Endothelial cell of umbilical vein (primary cell): ENCODE data around the gene GGA2. TPM values are rescaled to one million over a fixed set of nuclear protein-coding genes. Genes with fewer than 3 reads are reported as not detected.

Experiments
- BruUV-seq: library from RNA; stranded (reverse); fragments of 400-500 nt; replicated peaks from 2 replicates; lab custom pipeline; 2021; lab: Mats Ljungman, UMichigan
- CTCF ChIA-PET: fragments of 300-600, 350-600 bp; sonication (Branson Sonifier 250); formaldehyde crosslinking; loops from one replicate; lab custom pipeline; 2021; ENCODE audit warnings: antibody characterized with exemption, inconsistent platforms; lab: Charles Lee
- POLR2A ChIA-PET: fragments of 300-600, 350-600 bp; sonication (Branson Sonifier 250); formaldehyde crosslinking; loops from one replicate; lab custom pipeline; 2021; ENCODE audit warnings: antibody characterized with exemption, inconsistent platforms; lab: Charles Lee
- DNase-seq: peaks from one replicate; pipeline ENCODE4 v3.0.0-alpha.2; 2011; ENCODE audit warnings: low read depth, low spot score
- FAIRE-seq: peaks from 2 replicates; lab custom pipeline; 2011; peaks lifted over from hg19 to GRCh38; lab: Jason Lieb, UNC
- H2AFZ ChIP-seq: 2 replicates; pipeline ENCODE4 v1.6.0; 2012; ENCODE audit warnings: low read depth, low read length, control low read depth, inconsistent platforms
- H3K27ac ChIP-seq: 2 replicates; pipeline ENCODE4 v1.5.1; 2011; ENCODE audit warnings: low read depth, mild to moderate bottlenecking, control low read depth, low read length, moderate library complexity; ENCODE audit not compliant: insufficient read depth
- H3K27me3 ChIP-seq, 2 experiments: 2 replicates each; pipeline versions ENCODE4 v1.6.0 to v1.6.1; 2011; ENCODE audit warnings: low read length in 2 of 2, mixed read lengths in 1 of 2; ENCODE audit not compliant: control insufficient read depth in 2 of 2, insufficient read depth in 2 of 2
- H3K36me3 ChIP-seq, 2 experiments: 2 replicates in 1 of 2; 3 replicates in 1 of 2; pipeline ENCODE4 v1.5.1; 2011; ENCODE audit warnings: low read length in 2 of 2, mild to moderate bottlenecking in 1 of 2, moderate library complexity in 1 of 2; ENCODE audit not compliant: control insufficient read depth in 2 of 2, insufficient read depth in 2 of 2; ENCODE audit errors: extremely low read depth in 1 of 2
- H3K4me1 ChIP-seq: 3 replicates; pipeline ENCODE4 v1.5.1; 2011; ENCODE audit warnings: mild to moderate bottlenecking, low read length; ENCODE audit not compliant: control insufficient read depth, insufficient read depth; ENCODE audit errors: extremely low read depth
- H3K4me2 ChIP-seq: 2 replicates; pipeline ENCODE4 v1.6.1; 2011; ENCODE audit warnings: low read length, control low read depth, mixed read lengths; ENCODE audit not compliant: insufficient read depth
- H3K4me3 ChIP-seq, 3 experiments: fragments of 200-600 bp in 1 of 3; sonication (generic), shearing (Covaris generic) in 1 of 3; replicated peaks in 1 of 3; 2 replicates each; pipeline ENCODE4 v1.5.1; 2011 to 2016; ENCODE audit warnings: control low read depth in 3 of 3, low read length in 3 of 3, mild to moderate bottlenecking in 2 of 3, inconsistent platforms in 1 of 3, low read depth in 1 of 3, moderate library complexity in 1 of 3; ENCODE audit not compliant: insufficient read depth in 1 of 3
- H3K79me2 ChIP-seq: 2 replicates; pipeline ENCODE4 v1.6.0; 2012; ENCODE audit warnings: low read length, inconsistent platforms; ENCODE audit not compliant: control insufficient read depth, insufficient read depth
- H3K9ac ChIP-seq: replicated peaks from 2 replicates; pipeline ENCODE3; 2011; ENCODE audit warnings: low read length, control low read depth; ENCODE audit not compliant: insufficient read depth; ENCODE audit errors: extremely low read depth
- H3K9me1 ChIP-seq: replicated peaks from 3 replicates; pipeline ENCODE4 v1.6.0; 2011; ENCODE audit warnings: mild to moderate bottlenecking, low read length; ENCODE audit not compliant: control insufficient read depth, insufficient read depth; ENCODE audit errors: extremely low read depth
- H3K9me3 ChIP-seq: replicated peaks from 2 replicates; pipeline ENCODE4 v1.5.1; 2012; ENCODE audit warnings: low read length, inconsistent platforms; ENCODE audit not compliant: control insufficient read depth, insufficient read depth
- H4K20me1 ChIP-seq: replicated peaks from 2 replicates; pipeline ENCODE3; 2011; ENCODE audit warnings: mild to moderate bottlenecking, low read length; ENCODE audit not compliant: control insufficient read depth, insufficient read depth; ENCODE audit errors: extremely low read depth
- CTCF ChIP-seq, 2 donors: IDR thresholded peaks; 1 replicate in 1 of 2; 2 replicates in 1 of 2; pipeline ENCODE4 v1.5.1; 2011; ENCODE audit warnings: low read length in 2 of 2, mild to moderate bottlenecking in 2 of 2, moderate library complexity in 2 of 2, control low read depth in 1 of 2, inconsistent platforms in 1 of 2, low read depth in 1 of 2; ENCODE audit not compliant: insufficient read depth in 1 of 2; ENCODE audit errors: extremely low read depth in 1 of 2
- EZH2 ChIP-seq: IDR thresholded peaks from 2 replicates; pipeline ENCODE4 v1.6.1; 2012; ENCODE audit warnings: borderline replicate concordance, low read depth, mild to moderate bottlenecking, moderate library complexity, low read length, inconsistent platforms; ENCODE audit not compliant: severe bottlenecking
- FOS ChIP-seq: IDR thresholded peaks from 2 replicates; pipeline ENCODE4 v1.6.1; 2011; ENCODE audit warnings: mild to moderate bottlenecking, low read length, moderate library complexity, borderline replicate concordance; ENCODE audit not compliant: insufficient read depth
- GATA2 ChIP-seq: IDR thresholded peaks from 2 replicates; pipeline ENCODE4 v1.7.0; 2011; ENCODE audit warnings: low read depth, mild to moderate bottlenecking, moderate library complexity, mixed read lengths, low read length; ENCODE audit not compliant: insufficient read length, insufficient read depth
- JUN ChIP-seq: IDR thresholded peaks from 2 replicates; pipeline ENCODE4 v1.6.1; 2011; ENCODE audit warnings: borderline replicate concordance, low read depth; ENCODE audit not compliant: insufficient read length, insufficient read depth
- MAX ChIP-seq: IDR thresholded peaks from 2 replicates; pipeline ENCODE4 v1.6.1; 2011; ENCODE audit not compliant: insufficient read depth, insufficient read length
- MYC ChIP-seq: IDR thresholded peaks from one replicate; pipeline ENCODE4 v1.6.1; 2011; ENCODE audit warnings: mild to moderate bottlenecking, low read depth, low read length
- POLR2A ChIP-seq: IDR thresholded peaks from 2 replicates; pipeline ENCODE4 v1.6.1; 2012; ENCODE audit warnings: low read depth, mild to moderate bottlenecking, control low read depth, low read length
- POLR2AphosphoS5 ChIP-seq: IDR thresholded peaks from 2 replicates; pipeline ENCODE4 v1.6.1; 2012; ENCODE audit warnings: low read depth, mild to moderate bottlenecking, control low read depth, low read length, moderate library complexity; ENCODE audit not compliant: insufficient read depth
- dilution Hi-C: fragments of 300-500 bp; cut with MboI; formaldehyde crosslinking; loops from one replicate; pipeline ENCODE4 v1.15.0; 2019; ENCODE audit warnings: low sequenced_read_pairs; ENCODE audit not compliant: extremely low pct_ligation_motif_present
- intact Hi-C: fragments of 100-400 bp; cut with micrococcal nuclease; formaldehyde crosslinking; loops from one replicate; pipeline ENCODE4 v1.10.0; 2022
- polyA plus RNA-seq, 4 experiments: library from polyadenylated mRNA; depleted of rRNA in 3 of 4; stranded (reverse) in 3 of 4; unstranded in 1 of 4; fragments of >200 nt; gene quantifications; 2 replicates each; pipeline versions ENCODE4 v1.2.1 to v1.2.3, GENCODE V29; 2011 to 2012; ENCODE audit warnings: missing spikeins in 1 of 4
- total RNA-seq: library from RNA; stranded (reverse); gene quantifications from 2 replicates; pipeline ENCODE4 v1.2.3, GENCODE V29; 2021

Gene GGA2
- total and polyA plus RNA-seq, 2 donors (not counting 3 experiments of a cell fraction or from before 2014, with no cell fraction given) = 33.3 to 73.1 TPM

GRCh38 chr16:23500212-23500861, 10.0 kb downstream of the GGA2 start:
- Histone ChIP-seq H3K4me3 (no peak overlapping the region), H3K4me2 (no peak overlapping the region), H3K9me1 (no peaks in the 10 kb centered on the region), H3K27me3 (no peaks in the 10 kb centered on the region), H2AFZ (no peak overlapping the region), H3K36me3 (peaks cover under 1 to 3% of the 10 kb centered on the region in 2 experiments), H3K4me1 (peaks cover 27% of the 10 kb centered on the region), H3K79me2 (peaks cover 72% of the 10 kb centered on the region), H3K27ac (no peak overlapping the region), H3K9ac (no peak overlapping the region), H4K20me1 (peaks cover 2% of the 10 kb centered on the region), H3K9me3 (no peaks in the 10 kb centered on the region)
- POLR2A ChIA-PET = no interaction called here
- dilution Hi-C loops (no loop called here), intact Hi-C loops (no loop called here)
- TF ChIP-seq POLR2AphosphoS5 (no peak), CTCF (IDR thresholded peaks at IDR 0.05; ENCODE audit: extremely low read depth in 1 of 2, insufficient read depth in 1 of 2, low read depth in 1 of 2, low read length in 2 of 2) (no peak), POLR2A (no peak), JUN (no peak), MYC (no peak), GATA2 (no peak), EZH2 (no peak), MAX (no peak), FOS (no peak)
- no TSS peak for BruUV-seq
- CTCF ChIA-PET = interaction anchor here (0.8 to 1.9 kb wide), 4 partner anchors 9 to 65 kb away, joined by 3 to 4 read pairs (median 3); no protein-coding TSS in a partner anchor
- no peak for DNase-seq
- FAIRE-seq = no peak
